ENCODE measurements around the gene SLC35F2. TPM values are rescaled to one million over a fixed set of nuclear protein-coding genes. Genes with fewer than 3 reads are reported as not detected.

Gene SLC35F2
- total and polyA plus RNA-seq, 4 donors = 9.5 to 14.8 (median 12.5) TPM

DNA sequence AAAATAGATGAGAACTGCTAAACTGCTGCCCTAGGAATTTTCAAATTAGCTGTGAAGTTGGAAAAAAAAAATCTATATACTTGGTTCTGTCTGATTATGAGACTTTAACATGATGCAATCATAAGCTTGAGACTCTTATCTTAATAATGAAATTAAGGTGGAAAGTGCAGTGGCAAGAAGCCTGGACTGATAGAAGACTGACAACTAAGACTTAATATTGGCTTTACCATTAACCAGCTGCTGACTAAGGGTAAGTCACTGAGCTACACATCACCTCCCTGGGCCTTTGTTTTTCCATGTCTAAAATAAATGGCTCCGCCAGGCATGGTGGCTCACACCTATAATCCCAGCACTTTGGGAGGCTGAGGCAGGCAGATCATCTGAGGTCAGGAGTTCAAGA is 56.9 kb downstream of the SLC35F2 start:
- Histone ChIP-seq H3K36me3 (ENCODE audit: control insufficient read depth, insufficient read depth, low read length) (no peaks in the 10 kb centered on the region), H3K4me1 (ENCODE audit: control insufficient read depth, insufficient read depth, low read length) (no peaks in the 10 kb centered on the region), H3K9me3 (ENCODE audit: control insufficient read depth, insufficient read depth, low read length) (no peaks in the 10 kb centered on the region), H3K4me3 (ENCODE audit: low read depth, low read length) (no peak overlapping the region), H3K27me3 (ENCODE audit: control insufficient read depth, insufficient read depth, low read length) (no peaks in the 10 kb centered on the region), H3K27ac (ENCODE audit: low read depth, low read length) (no peak overlapping the region)
- WGBS (ENCODE audit: insufficient coverage) = 88% methylated on average over 1 of the region's 1 CpG
- DNase-seq (ENCODE audit: low read depth in 4 of 6, low spot score in 6 of 6) = no peak

GRCh38 chr11:107799218-107799859 is 59.2 kb downstream of the SLC35F2 start:
- DNase-seq (ENCODE audit: low read depth in 4 of 6, low spot score in 6 of 6) = peak in 5 of 6 donors; percentile 36 to 86 (median 43)
- no peak overlapping the region for H3K27ac ChIP-seq (ENCODE audit: low read depth, low read length)
- no peaks in the 10 kb centered on the region for H3K9me3 ChIP-seq (ENCODE audit: control insufficient read depth, insufficient read depth, low read length)
- 78% methylated on average over 9 of the region's 12 CpGs for WGBS (ENCODE audit: insufficient coverage)
- no peaks in the 10 kb centered on the region for H3K36me3 ChIP-seq (ENCODE audit: control insufficient read depth, insufficient read depth, low read length)
- H3K4me3 ChIP-seq (ENCODE audit: low read depth, low read length) = no peak overlapping the region
- H3K27me3 ChIP-seq (ENCODE audit: control insufficient read depth, insufficient read depth, low read length) = no peaks in the 10 kb centered on the region
- H3K4me1 ChIP-seq (ENCODE audit: control insufficient read depth, insufficient read depth, low read length) = no peaks in the 10 kb centered on the region

- Histone ChIP-seq H3K9me3 (ENCODE audit: control insufficient read depth, insufficient read depth, low read length) (no peaks in the 10 kb centered on the region), H3K27me3 (ENCODE audit: control insufficient read depth, insufficient read depth, low read length) (no peaks in the 10 kb centered on the region), H3K4me3 (ENCODE audit: low read depth, low read length) (no peak overlapping the region), H3K4me1 (ENCODE audit: control insufficient read depth, insufficient read depth, low read length) (no peaks in the 10 kb centered on the region), H3K27ac (ENCODE audit: low read depth, low read length) (no peak overlapping the region), H3K36me3 (ENCODE audit: control insufficient read depth, insufficient read depth, low read length) (peaks cover 2% of the 10 kb centered on the region)
- WGBS (ENCODE audit: insufficient coverage) = 96% methylated on average over 3 of the region's 5 CpGs
- no peak for DNase-seq (ENCODE audit: low read depth in 4 of 6, low spot score in 6 of 6)
These were observed 66.5 kb downstream of the SLC35F2 start for GRCh38 chr11:107792049-107792443.

GRCh38 chr11:107791343-107792048 is 67.1 kb downstream of the SLC35F2 start:
- H3K4me3 ChIP-seq (ENCODE audit: low read depth, low read length) = no peak overlapping the region
- 70% methylated on average over 7 of the region's 10 CpGs for WGBS (ENCODE audit: insufficient coverage)
- DNase-seq (ENCODE audit: low read depth in 4 of 6, low spot score in 6 of 6) = no peak

DNA sequence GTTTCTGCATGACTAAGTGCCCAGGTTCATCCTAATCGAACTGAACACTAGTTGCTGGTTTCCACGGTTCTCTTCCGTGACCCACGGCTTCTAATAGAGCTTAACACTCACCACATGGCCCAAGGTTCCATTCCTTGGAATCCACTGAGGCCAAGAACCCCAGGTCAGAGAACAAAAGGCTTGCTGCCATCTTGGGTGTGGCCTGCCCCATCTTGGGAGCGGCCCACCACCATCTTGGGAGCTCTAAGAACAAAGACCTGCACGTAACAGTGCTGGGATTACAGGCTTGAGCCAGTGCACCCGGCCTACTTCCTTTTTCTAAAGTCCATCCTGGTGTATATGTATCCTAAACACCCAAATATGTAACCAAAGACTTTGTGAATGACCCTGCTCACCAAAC is 68.8 kb downstream of the SLC35F2 start:
- Histone ChIP-seq H3K36me3 (ENCODE audit: control insufficient read depth, insufficient read depth, low read length) (peaks cover 2% of the 10 kb centered on the region), H3K4me1 (ENCODE audit: control insufficient read depth, insufficient read depth, low read length) (no peaks in the 10 kb centered on the region), H3K27ac (ENCODE audit: low read depth, low read length) (no peak overlapping the region), H3K27me3 (ENCODE audit: control insufficient read depth, insufficient read depth, low read length) (no peaks in the 10 kb centered on the region), H3K4me3 (ENCODE audit: low read depth, low read length) (no peak overlapping the region), H3K9me3 (ENCODE audit: control insufficient read depth, insufficient read depth, low read length) (no peaks in the 10 kb centered on the region)
- no peak for DNase-seq (ENCODE audit: low read depth in 4 of 6, low spot score in 6 of 6)
- WGBS (ENCODE audit: insufficient coverage) = 96% methylated on average over 7 of the region's 7 CpGs

More at GRCh38 chr11:107791343-107792048, 67.1 kb downstream of the SLC35F2 start:
- Histone ChIP-seq H3K36me3 (ENCODE audit: control insufficient read depth, insufficient read depth, low read length) (peaks cover 2% of the 10 kb centered on the region), H3K9me3 (ENCODE audit: control insufficient read depth, insufficient read depth, low read length) (no peaks in the 10 kb centered on the region), H3K27me3 (ENCODE audit: control insufficient read depth, insufficient read depth, low read length) (no peaks in the 10 kb centered on the region), H3K4me1 (ENCODE audit: control insufficient read depth, insufficient read depth, low read length) (no peaks in the 10 kb centered on the region), H3K27ac (ENCODE audit: low read depth, low read length) (no peak overlapping the region)

DNA sequence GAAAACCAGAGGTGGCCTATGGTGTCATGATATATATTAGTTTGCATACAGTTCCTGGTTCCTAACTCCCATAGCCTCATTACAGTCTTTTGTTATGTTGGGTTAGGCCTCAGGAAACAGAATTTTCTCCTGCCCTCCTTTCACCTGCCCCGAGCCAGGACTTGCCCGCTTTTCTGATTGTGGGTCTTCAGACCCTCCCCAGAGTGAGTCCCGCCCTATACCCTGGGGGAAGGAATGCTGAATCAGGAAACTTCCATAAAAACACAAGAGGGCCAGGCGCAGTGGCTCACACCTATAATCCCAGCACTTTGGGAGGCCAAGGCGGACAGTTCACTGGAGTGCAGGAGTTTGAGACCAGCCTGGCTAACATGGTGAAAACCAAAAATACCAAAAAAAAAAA is 70.9 kb downstream of the SLC35F2 start:
- peaks cover 2% of the 10 kb centered on the region for H3K36me3 ChIP-seq (ENCODE audit: control insufficient read depth, insufficient read depth, low read length)
- H3K27me3 ChIP-seq (ENCODE audit: control insufficient read depth, insufficient read depth, low read length) = no peaks in the 10 kb centered on the region
- no peak for DNase-seq (ENCODE audit: low read depth in 4 of 6, low spot score in 6 of 6)
- no peaks in the 10 kb centered on the region for H3K9me3 ChIP-seq (ENCODE audit: control insufficient read depth, insufficient read depth, low read length)
- WGBS (ENCODE audit: insufficient coverage) = no CpG with 5 or more reads among the region's 5 CpGs
- H3K4me1 ChIP-seq (ENCODE audit: control insufficient read depth, insufficient read depth, low read length) = no peaks in the 10 kb centered on the region
- no peak overlapping the region for H3K4me3 ChIP-seq (ENCODE audit: low read depth, low read length)
- H3K27ac ChIP-seq (ENCODE audit: low read depth, low read length) = no peak overlapping the region

DNA sequence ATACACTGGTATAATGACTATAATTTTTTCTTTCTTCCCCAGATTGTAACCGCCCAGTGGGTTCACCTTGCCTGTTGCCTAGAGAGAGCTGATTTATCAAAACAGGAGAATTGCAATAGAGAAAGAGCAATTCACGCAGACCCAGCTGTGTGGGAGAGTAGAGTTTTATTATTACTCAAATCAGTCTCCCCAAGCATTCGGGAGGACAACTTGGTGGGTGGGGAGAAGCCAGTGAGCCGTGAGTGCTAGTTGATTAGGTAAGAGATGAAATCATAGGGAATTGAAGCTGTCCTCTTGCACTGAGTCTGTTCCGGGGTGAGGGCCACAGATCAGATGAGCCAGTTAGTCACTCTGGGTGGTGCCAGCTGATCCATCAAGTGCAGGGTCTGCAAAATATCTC is 73.2 kb downstream of the SLC35F2 start:
- Histone ChIP-seq H3K27ac (ENCODE audit: low read depth, low read length) (no peak overlapping the region), H3K27me3 (ENCODE audit: control insufficient read depth, insufficient read depth, low read length) (no peaks in the 10 kb centered on the region), H3K36me3 (ENCODE audit: control insufficient read depth, insufficient read depth, low read length) (no peaks in the 10 kb centered on the region), H3K9me3 (ENCODE audit: control insufficient read depth, insufficient read depth, low read length) (no peaks in the 10 kb centered on the region), H3K4me3 (ENCODE audit: low read depth, low read length) (no peak overlapping the region), H3K4me1 (ENCODE audit: control insufficient read depth, insufficient read depth, low read length) (no peaks in the 10 kb centered on the region)
- WGBS (ENCODE audit: insufficient coverage) = 78% methylated on average over 2 of the region's 5 CpGs
- peak in 1 of 6 donors; percentile 18 for DNase-seq (ENCODE audit: low read depth in 4 of 6, low spot score in 6 of 6)

DNA sequence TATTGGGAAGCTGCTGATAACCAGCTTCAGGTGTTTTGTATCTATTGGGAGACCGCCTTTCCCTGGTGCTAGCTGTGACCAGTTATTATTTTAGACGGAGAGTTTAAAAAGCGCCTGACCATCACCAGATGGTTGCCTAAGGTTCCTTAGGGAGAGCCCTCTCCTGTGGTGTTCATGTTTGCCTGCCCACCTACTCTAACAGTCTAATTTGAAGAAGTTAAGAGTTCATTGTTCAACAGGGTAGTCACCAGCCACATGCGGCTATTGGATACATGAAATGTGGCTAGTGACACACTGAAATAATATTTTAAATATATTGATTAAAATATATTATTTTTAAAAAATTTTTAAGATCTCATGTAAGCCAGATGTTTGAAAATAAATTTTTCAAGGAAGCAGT is 75.5 kb downstream of the SLC35F2 start:
- Histone ChIP-seq H3K4me3 (ENCODE audit: low read depth, low read length) (no peak overlapping the region), H3K4me1 (ENCODE audit: control insufficient read depth, insufficient read depth, low read length) (no peaks in the 10 kb centered on the region), H3K36me3 (ENCODE audit: control insufficient read depth, insufficient read depth, low read length) (no peaks in the 10 kb centered on the region), H3K9me3 (ENCODE audit: control insufficient read depth, insufficient read depth, low read length) (no peaks in the 10 kb centered on the region), H3K27me3 (ENCODE audit: control insufficient read depth, insufficient read depth, low read length) (no peaks in the 10 kb centered on the region), H3K27ac (ENCODE audit: low read depth, low read length) (no peak overlapping the region)
- no peak for DNase-seq (ENCODE audit: low read depth in 4 of 6, low spot score in 6 of 6)
- WGBS (ENCODE audit: insufficient coverage) = 90% methylated on average over 2 of the region's 4 CpGs

DNA sequence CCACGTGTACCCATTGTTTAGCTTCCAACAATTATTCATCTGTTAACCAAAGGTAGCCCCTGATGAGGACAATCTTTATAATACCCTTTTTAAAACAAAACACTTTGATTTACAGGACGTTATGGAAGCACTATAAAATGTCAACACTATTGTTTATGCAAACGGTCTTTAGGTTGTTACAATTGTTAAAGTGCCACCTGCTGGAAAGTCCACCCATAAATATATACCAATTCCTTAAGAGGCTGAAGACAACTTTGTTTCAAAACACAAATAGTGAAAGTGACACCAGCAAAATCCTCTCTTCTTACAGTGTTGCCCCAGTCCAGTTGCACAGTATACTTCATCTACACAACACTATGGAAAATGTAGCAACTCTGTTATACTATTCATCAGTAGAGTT is 77.8 kb downstream of the SLC35F2 start:
- H3K9me3 ChIP-seq (ENCODE audit: control insufficient read depth, insufficient read depth, low read length) = no peaks in the 10 kb centered on the region
- WGBS (ENCODE audit: insufficient coverage) = 37% methylated on average over 2 of the region's 3 CpGs
- H3K27ac ChIP-seq (ENCODE audit: low read depth, low read length) = no peak overlapping the region
- no peaks in the 10 kb centered on the region for H3K4me1 ChIP-seq (ENCODE audit: control insufficient read depth, insufficient read depth, low read length)
- no peak overlapping the region for H3K4me3 ChIP-seq (ENCODE audit: low read depth, low read length)
- H3K27me3 ChIP-seq (ENCODE audit: control insufficient read depth, insufficient read depth, low read length) = no peaks in the 10 kb centered on the region
- H3K36me3 ChIP-seq (ENCODE audit: control insufficient read depth, insufficient read depth, low read length) = no peaks in the 10 kb centered on the region
- no peak for DNase-seq (ENCODE audit: low read depth in 4 of 6, low spot score in 6 of 6)

DNA sequence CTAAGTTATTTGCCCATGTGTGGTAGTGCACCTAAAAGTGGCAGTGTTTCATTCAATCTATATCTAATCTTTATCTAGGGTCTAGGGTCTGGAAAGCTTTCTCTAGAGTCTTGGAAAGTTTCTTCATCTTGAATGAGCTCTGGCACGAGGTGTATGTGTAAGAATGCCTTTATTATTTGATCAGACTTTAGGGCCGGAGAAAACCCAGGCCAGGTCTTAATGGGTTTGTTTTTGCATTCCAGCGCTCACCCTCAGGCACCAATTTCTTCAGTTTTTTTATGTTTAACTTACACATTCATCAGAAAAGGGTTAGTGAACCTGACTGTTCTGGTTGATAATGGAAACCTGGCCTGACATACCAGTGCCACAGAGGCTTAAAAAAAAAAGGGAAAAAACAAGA is 78.5 kb downstream of the SLC35F2 start:
- no CpG with 5 or more reads among the region's 3 CpGs for WGBS (ENCODE audit: insufficient coverage)
- H3K36me3 ChIP-seq (ENCODE audit: control insufficient read depth, insufficient read depth, low read length) = no peaks in the 10 kb centered on the region
- no peaks in the 10 kb centered on the region for H3K4me1 ChIP-seq (ENCODE audit: control insufficient read depth, insufficient read depth, low read length)
- no peaks in the 10 kb centered on the region for H3K27me3 ChIP-seq (ENCODE audit: control insufficient read depth, insufficient read depth, low read length)
- H3K4me3 ChIP-seq (ENCODE audit: low read depth, low read length) = no peak overlapping the region
- no peak for DNase-seq (ENCODE audit: low read depth in 4 of 6, low spot score in 6 of 6)
- no peak overlapping the region for H3K27ac ChIP-seq (ENCODE audit: low read depth, low read length)
- no peaks in the 10 kb centered on the region for H3K9me3 ChIP-seq (ENCODE audit: control insufficient read depth, insufficient read depth, low read length)

Data from spinal cord (tissue), 10 donors.